Fibroblast of lung (primary cell): ENCODE results near the gene GRAMD2B. TPM values are rescaled to one million over a fixed set of nuclear protein-coding genes. Genes with fewer than 3 reads are reported as not detected.
"Not testable (repeated sequence)": the region's sequence is repeated elsewhere in the genome, so short reads cannot be mapped to it uniquely, and the experiment has no call there.

Experiments
- DNase-seq, 2 donors: peaks; one replicate each; pipeline versions ENCODE4 v3.0.0 to v3.0.0-alpha.2; 2010; ENCODE audit warnings: low read depth in 2 of 2
- H2AFZ ChIP-seq: 2 replicates; pipeline ENCODE4 v1.5.1; 2012; ENCODE audit warnings: low read length, control low read depth, inconsistent platforms
- H3K27ac ChIP-seq: 2 replicates; pipeline ENCODE4 v1.5.1; 2011; ENCODE audit warnings: low read length, control low read depth; ENCODE audit not compliant: insufficient read depth
- H3K27me3 ChIP-seq: 2 replicates; pipeline ENCODE4 v1.5.1; 2011; ENCODE audit warnings: mild to moderate bottlenecking, low read length; ENCODE audit not compliant: control insufficient read depth, insufficient read depth
- H3K36me3 ChIP-seq: 2 replicates; pipeline ENCODE4 v1.5.1; 2011; ENCODE audit warnings: low read length; ENCODE audit not compliant: control insufficient read depth, insufficient read depth
- H3K4me1 ChIP-seq: 2 replicates; pipeline ENCODE4 v1.5.1; 2011; ENCODE audit warnings: low read length; ENCODE audit not compliant: control insufficient read depth, insufficient read depth; ENCODE audit errors: extremely low read depth
- H3K4me2 ChIP-seq: 2 replicates; pipeline ENCODE4 v1.5.1; 2011; ENCODE audit warnings: low read length, control low read depth; ENCODE audit not compliant: insufficient read depth; ENCODE audit errors: extremely low read depth
- H3K4me3 ChIP-seq, 4 experiments: fragments of 200-600 bp in 1 of 4; sonication (generic) in 1 of 4; replicated peaks in 1 of 4; 2 replicates each; pipeline ENCODE4 v1.5.1; 2011 to 2016; ENCODE audit warnings: low read length in 4 of 4, low read depth in 3 of 4, mild to moderate bottlenecking in 3 of 4, control low read depth in 2 of 4, inconsistent platforms in 1 of 4, mixed read lengths in 1 of 4; ENCODE audit not compliant: insufficient read depth in 1 of 4; ENCODE audit errors: control extremely low read depth in 1 of 4
- H3K79me2 ChIP-seq: 2 replicates; pipeline ENCODE4 v1.5.1; 2012; ENCODE audit warnings: mild to moderate bottlenecking, low read length, inconsistent platforms; ENCODE audit not compliant: control insufficient read depth, insufficient read depth
- H3K9ac ChIP-seq: 2 replicates; pipeline ENCODE4 v1.5.1; 2011; ENCODE audit warnings: mild to moderate bottlenecking, low read length, control low read depth; ENCODE audit not compliant: insufficient read depth
- H3K9me3 ChIP-seq: 2 replicates; pipeline ENCODE4 v1.5.1; 2012; ENCODE audit warnings: low read depth, low read length; ENCODE audit not compliant: control insufficient read depth, insufficient read depth
- H4K20me1 ChIP-seq: 2 replicates; pipeline ENCODE4 v1.5.1; 2011; ENCODE audit warnings: low read length; ENCODE audit not compliant: control insufficient read depth, insufficient read depth; ENCODE audit errors: extremely low read depth
- CTCF ChIP-seq, 2 donors: IDR thresholded peaks in 1 of 2; conservative IDR thresholded peaks in 1 of 2; 1 replicate in 1 of 2; 2 replicates in 1 of 2; pipeline ENCODE4 v1.5.1; 2011 to 2012; ENCODE audit warnings: low read length in 2 of 2, control low read depth in 1 of 2, inconsistent platforms in 1 of 2, low read depth in 1 of 2, mild to moderate bottlenecking in 1 of 2
- EZH2 ChIP-seq: IDR thresholded peaks from 2 replicates; pipeline ENCODE4 v1.5.1; 2012; ENCODE audit warnings: low read length, control low read depth, mild to moderate bottlenecking; ENCODE audit errors: missing control alignments
- polyA plus RNA-seq, 2 donors: library from polyadenylated mRNA; depleted of rRNA in 1 of 2; stranded (reverse) in 1 of 2; unstranded in 1 of 2; fragments of >200 nt; gene quantifications; 2 replicates each; pipeline ENCODE4 v1.2.1, GENCODE V29; 2011 to 2012; ENCODE audit warnings: missing spikeins in 1 of 2
- total RNA-seq: library from RNA; depleted of rRNA; stranded (reverse); fragments of >200 nt; gene quantifications from 2 replicates; pipeline ENCODE4 v1.2.1, GENCODE V29; 2014

Gene GRAMD2B
- total and polyA plus RNA-seq, 2 donors (not counting 1 experiment from before 2014, with no cell fraction given): 21.3 to 37.6 TPM

GRCh38 chr5:126469536-126470316 lies 46.5 kb downstream of the GRAMD2B start:
- no peak for DNase-seq
- H3K27me3 ChIP-seq: no peaks in the 10 kb centered on the region
- H4K20me1 ChIP-seq: no peaks in the 10 kb centered on the region
- no peaks in the 10 kb centered on the region for H3K9me3 ChIP-seq
- no peak overlapping the region for H3K9ac ChIP-seq
- H3K27ac ChIP-seq: no peak overlapping the region
- no peak overlapping the region for H3K4me2 ChIP-seq
- TF ChIP-seq EZH2 (no peak), CTCF (conservative IDR thresholded peaks at IDR 0.05 in 1 of 2, IDR thresholded peaks at IDR 0.05 in 1 of 2; ENCODE audit: low read depth in 1 of 2, low read length in 2 of 2) (no peak)
- no peak overlapping the region for H3K4me3 ChIP-seq
- H2AFZ ChIP-seq: no peak overlapping the region
- H3K4me1 ChIP-seq: peaks cover 18% of the 10 kb centered on the region
- H3K79me2 ChIP-seq: no peaks in the 10 kb centered on the region
- H3K36me3 ChIP-seq: peaks cover 16% of the 10 kb centered on the region

- peak overlapping the region; percentile 60 for H3K27ac ChIP-seq
Measured at GRCh38 chr5:126470529-126470928, 47.3 kb downstream of the GRAMD2B start.

GRCh38 chr5:126471247-126471646 lies 48.0 kb downstream of the GRAMD2B start:
- Histone ChIP-seq H3K79me2 (no peaks in the 10 kb centered on the region), H4K20me1 (no peaks in the 10 kb centered on the region), H3K4me3 (no peak overlapping the region), H3K27ac (peak overlapping the region; percentile 60), H3K27me3 (no peaks in the 10 kb centered on the region), H2AFZ (no peak overlapping the region), H3K9me3 (no peaks in the 10 kb centered on the region), H3K4me2 (no peak overlapping the region), H3K4me1 (peaks cover 18% of the 10 kb centered on the region), H3K9ac (no peak overlapping the region), H3K36me3 (peaks cover 12% of the 10 kb centered on the region)
- DNase-seq: no peak
- TF ChIP-seq EZH2 (no peak), CTCF (conservative IDR thresholded peaks at IDR 0.05 in 1 of 2, IDR thresholded peaks at IDR 0.05 in 1 of 2; ENCODE audit: low read depth in 1 of 2, low read length in 2 of 2) (no peak)

More at GRCh38 chr5:126470529-126470928, 47.3 kb downstream of the GRAMD2B start:
- H3K79me2 ChIP-seq, H2AFZ ChIP-seq, H4K20me1 ChIP-seq, H3K27me3 ChIP-seq, H3K9ac ChIP-seq, H3K4me2 ChIP-seq, DNase-seq, H3K9me3 ChIP-seq, H3K4me3 ChIP-seq: not testable (repeated sequence)
- peaks cover 12% of the 10 kb centered on the region for H3K36me3 ChIP-seq
- H3K4me1 ChIP-seq: peaks cover 18% of the 10 kb centered on the region
